ENCODE measurements around the gene RGL4.

RGL4 gene

GRCh38 chr22:23698094-23698493 lies 7.3 kb downstream of the RGL4 start:
- DNase-seq (ENCODE audit: low spot score), result no peak

- no peak for DNase-seq (ENCODE audit: low spot score)
Observed at GRCh38 chr22:23698673-23699235, 7.9 kb downstream of the RGL4 start.

GRCh38 chr22:23700706-23701105 lies 9.9 kb downstream of the RGL4 start:
- no peak for DNase-seq (ENCODE audit: low spot score)

- DNase-seq (ENCODE audit: low spot score), result no peak
Observed at GRCh38 chr22:23704062-23704461, 13.2 kb downstream of the RGL4 start.

GRCh38 chr22:23704829-23705228 lies 14.0 kb downstream of the RGL4 start:
- DNase-seq (ENCODE audit: low spot score), result no peak

DNA sequence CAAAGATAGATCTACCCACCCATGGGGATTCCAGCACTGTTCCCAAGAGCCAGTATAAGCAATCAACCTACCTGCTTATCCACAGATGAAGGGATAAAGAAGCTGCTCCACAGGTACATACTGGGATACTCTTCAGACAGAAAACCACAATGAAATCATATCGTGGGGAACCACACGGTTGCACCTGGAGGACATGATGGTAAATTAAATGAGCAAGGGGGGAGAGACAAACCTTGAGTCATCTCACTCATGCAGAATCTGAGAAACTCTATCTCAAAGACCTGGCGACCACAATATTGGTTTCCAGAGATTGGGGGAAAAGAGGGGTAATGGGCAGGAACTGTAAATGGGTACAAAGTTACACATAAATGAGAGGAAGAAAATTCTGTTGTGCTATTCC lies 14.5 kb downstream of the RGL4 start:
- no peak for DNase-seq (ENCODE audit: low spot score)

DNA sequence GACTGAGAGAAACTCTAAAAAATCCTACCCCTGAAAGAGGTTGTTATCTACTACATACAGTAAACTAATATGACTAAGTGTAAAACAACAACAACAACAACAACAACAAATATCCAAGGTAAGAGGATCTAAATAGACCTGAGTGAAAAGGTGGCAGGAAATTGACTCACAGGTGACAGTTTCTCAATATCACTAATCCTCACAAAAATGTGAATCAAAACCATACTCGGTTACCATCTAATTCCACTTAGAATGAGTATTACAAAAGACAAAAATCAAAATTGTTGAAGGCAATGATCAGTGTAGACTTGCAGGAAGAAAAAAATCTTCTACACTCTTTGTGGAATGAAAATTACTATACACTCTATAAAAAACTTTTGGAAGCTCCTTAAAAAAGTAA lies 17.5 kb downstream of the RGL4 start:
- no peak for DNase-seq (ENCODE audit: low spot score)

- DNase-seq (ENCODE audit: low spot score), result no peak
Observed at GRCh38 chr22:23709107-23709506, 18.3 kb downstream of the RGL4 start.

GRCh38 chr22:23712256-23712655 lies 21.4 kb downstream of the RGL4 start:
- no peak for DNase-seq (ENCODE audit: low spot score)

DNA sequence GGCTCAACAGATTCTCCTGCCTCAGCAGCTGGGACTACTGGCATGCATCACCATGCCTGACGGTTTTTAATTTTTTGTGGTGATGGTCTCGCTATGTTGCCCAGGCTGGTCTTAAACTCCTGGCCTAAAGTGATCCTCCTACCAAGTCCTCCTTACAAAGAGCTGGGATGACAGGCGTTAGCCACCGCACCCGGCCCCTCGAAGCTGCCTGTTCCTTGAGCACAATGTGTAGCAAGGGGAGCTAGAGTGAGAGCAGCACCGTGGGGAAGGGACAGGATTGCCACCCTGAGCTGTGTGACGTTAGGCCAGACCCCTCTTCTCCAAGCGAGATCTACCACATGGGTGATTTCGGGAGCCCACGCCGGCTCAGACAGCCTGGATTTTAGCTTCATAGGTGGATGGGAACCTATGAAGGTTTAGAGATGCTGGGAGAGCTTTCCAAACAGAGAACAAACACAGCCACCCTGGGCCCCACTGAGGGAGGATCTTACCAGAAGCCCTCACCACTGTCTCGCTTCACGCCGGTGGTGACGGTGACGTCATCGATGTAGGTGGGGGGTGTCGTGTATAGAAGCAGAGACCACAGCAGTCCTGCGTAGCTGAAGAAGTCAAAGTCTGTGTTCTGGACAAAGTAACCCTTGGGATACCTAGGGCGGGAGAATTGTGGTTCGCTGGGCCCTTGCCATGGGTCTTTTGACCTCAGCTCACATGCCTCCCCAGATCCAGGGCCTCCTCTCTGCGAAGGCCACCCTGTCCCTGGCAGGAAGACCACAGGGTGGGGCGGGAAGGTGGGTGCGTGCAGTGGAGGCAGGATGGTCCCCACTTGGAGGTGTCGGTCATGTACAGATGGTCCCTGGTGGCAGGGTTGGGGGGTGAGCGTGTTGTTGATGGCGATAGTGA lies 23.1 kb downstream of the RGL4 start:
- DNase-seq (ENCODE audit: low spot score), result no peak

DNA sequence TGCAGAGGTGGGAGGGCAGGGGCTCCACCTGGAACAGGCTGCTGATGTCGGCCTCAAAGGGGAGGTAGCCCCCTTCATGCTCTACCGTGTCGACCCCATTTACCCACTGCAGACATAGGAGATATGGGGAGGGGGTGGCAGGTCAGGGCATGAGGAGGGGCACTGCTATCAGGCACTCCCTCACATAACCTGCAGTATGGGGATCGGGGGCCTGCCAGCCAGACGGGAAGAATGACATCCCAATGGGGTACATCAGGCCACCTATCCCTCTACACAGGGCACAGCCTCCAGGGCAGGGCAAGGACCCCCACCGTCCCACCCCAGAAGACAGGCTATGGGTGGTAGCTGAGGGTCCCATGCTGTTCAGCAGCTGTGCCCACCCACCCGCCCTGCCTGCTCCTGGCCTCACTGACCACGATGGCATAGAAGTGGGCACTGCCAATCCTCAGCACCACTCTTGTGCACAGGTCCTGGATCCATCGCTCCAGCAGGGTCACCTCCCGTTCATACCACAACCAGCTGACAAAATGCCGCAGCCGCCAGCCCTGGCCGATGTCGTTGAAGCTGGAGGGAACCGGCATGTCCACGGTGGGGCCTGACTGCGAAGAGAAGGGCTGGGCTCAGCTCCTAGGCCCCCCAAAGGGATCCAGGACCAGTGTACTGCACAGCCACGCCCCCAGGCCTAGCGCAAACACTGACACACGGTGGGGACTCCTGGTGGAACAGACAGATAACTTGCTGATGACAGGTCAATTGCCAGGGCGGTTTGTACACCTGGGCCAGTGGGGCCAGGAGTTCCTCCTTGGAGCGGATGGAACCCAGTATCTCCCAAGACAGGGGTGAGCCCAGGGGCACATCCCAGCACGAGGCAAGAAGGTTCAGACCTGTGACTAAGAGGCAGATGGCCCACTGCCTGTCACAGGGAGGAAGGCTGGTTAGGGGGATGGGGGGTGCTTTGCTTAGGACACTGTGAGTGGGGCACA lies 24.1 kb downstream of the RGL4 start:
- no peak for DNase-seq (ENCODE audit: low spot score)

GRCh38 chr22:23715806-23716375 lies 25.1 kb downstream of the RGL4 start:
- no peak for DNase-seq (ENCODE audit: low spot score)

DNA sequence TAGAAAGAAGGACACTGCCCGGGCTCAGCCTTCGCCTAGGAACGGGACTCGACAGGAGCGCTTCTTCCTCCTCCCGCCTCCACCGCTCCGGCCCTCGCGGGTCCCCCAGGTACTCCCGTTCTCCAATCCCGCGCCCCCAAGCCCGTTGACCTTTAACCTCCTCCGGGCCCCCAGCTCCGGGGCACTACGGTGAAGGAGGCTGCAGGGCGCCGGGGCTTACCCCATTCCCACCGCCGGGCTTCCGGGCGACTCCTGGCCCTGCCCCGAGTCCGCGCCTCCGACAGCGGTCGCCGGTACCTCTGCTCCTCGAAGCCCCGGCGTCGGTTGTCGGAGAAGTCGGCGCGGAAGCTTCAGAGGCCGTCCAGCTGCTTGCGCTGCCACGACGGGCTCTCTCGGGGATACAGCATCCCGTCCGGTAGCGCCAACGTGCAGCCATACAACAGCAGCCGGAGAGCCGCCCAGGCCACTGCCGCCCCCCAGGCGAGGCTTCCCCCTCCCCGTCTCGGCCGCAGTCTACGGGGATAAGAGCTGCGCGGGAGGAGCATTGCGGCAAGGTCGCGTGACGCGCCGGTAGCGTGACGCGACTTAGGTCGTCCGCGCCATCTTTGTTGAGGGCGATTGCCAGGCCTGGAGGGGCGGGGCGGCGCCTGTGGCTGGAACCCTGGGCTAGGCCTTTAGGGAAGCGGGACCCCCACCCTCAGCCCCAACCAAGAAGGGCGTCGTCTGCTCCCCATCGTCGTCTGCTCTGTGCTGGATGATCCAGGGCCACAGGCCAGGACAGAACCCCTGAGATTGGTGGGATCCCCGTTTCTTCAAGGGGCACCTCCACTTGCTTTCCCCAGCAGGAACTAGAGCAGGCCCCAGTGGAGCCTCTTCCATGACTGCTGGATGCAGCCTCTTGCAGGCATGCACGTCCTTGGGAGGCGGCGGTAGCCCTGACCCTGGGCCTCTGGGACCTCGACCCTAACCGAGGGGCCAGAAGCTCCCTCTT lies 26.3 kb downstream of the RGL4 start:
- peak; percentile 96 for DNase-seq (ENCODE audit: low spot score)

- no peak for DNase-seq (ENCODE audit: low spot score)
Observed at GRCh38 chr22:23718371-23719165, 27.8 kb downstream of the RGL4 start.

DNA sequence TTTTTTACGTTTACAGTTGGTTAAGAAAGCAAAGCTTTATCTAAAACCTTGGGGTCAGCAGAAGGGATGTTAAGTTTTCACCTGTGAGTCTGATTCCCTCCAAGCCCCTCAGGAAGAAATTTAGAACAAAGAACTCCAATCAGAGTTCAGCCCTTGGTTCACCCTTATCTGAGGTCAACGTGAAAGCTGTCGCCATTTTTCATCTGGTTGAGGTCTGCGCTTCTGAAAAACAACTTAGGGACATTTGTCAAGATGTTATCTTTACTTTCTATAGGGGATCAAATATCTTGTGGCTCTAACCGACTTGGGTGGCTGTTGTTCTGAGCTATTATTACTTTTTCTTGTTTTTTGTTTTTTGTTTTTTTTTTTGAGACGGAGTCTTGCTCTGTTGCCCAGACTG lies 30.0 kb downstream of the RGL4 start:
- no peak for DNase-seq (ENCODE audit: low spot score)

DNA sequence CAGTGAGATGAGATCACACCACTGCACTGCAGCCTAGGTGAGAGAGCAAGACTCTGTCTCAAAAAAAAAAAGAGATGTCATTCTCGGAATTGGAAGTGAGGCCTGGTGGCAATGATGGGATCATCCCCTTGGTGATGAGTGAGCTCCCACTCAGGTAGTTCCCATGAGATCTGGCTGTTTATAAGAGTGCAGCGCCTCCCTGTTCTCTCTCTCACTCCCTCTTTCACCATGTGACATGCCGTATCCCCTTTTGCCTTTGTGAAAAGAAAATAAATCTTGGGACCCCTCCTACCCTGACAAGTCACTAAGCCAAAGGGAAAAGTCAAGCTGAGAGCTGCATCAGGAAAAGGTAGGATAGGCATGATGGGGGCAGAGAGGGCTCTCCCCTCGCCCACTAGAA lies 31.3 kb downstream of the RGL4 start:
- DNase-seq (ENCODE audit: low spot score), result no peak

GRCh38 chr22:23722724-23723123 lies 31.9 kb downstream of the RGL4 start:
- DNase-seq (ENCODE audit: low spot score), result no peak

DNA sequence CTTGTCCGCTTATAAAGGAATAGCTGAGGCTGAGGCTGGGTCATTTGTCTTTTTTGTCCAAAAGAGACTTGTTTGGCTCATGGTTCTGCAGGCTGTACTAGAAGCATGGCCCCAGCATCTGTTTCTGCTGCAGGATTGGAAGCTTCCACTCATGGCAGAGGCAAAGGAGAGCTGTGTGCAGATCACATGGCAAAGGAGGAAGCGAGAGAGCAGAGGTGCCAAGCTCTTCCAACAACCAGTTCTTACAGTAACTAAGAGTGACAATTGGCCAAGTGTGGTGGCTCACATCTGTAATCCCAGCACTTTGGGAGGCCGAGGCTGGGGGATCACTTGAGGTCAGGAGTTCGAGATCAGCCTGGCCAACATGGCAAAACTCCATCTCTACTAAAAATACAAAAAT lies 37.3 kb downstream of the RGL4 start:
- DNase-seq (ENCODE audit: low spot score), result peak; percentile 57

- no peak for DNase-seq (ENCODE audit: low spot score)
Observed at GRCh38 chr22:23737696-23738095, 46.9 kb downstream of the RGL4 start.

Data from Ammon's horn (tissue), 1 donor.